Measurements from ENCODE around the gene CCDC110. TPM values are rescaled to one million over a fixed set of nuclear protein-coding genes. Genes with fewer than 3 reads are reported as not detected.
A peak's percentile ranks its signal among the peaks of the same experiment; 100 is the strongest.

CCDC110 gene
- total RNA-seq, 4 donors from 2014 or later = 0.29 to 2.6 (median 2.1) TPM; not detected in 1

DNA sequence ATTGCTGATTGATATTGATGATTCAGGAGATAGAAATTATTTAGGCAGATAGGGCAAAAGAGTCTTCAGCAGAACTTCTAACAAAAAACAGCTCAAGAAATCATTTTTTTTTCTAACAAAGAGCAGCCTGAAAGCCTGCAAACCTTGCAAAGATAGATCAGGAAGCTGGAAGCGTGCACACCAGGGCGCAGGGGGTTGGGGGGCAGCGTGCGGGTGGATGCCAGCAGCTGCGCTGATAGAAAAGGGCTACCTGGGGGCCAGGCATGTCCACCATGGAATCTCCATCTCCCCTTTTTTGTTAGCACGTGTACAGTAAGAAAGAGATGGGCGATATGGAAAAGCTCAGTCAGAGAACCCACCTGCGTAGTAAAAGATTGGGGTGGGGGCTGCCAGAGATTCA, 1.7 kb upstream of the CCDC110 start:
- H3K4me1 ChIP-seq = no peaks in the 10 kb centered on the region
- TF ChIP-seq, protein P1, sequence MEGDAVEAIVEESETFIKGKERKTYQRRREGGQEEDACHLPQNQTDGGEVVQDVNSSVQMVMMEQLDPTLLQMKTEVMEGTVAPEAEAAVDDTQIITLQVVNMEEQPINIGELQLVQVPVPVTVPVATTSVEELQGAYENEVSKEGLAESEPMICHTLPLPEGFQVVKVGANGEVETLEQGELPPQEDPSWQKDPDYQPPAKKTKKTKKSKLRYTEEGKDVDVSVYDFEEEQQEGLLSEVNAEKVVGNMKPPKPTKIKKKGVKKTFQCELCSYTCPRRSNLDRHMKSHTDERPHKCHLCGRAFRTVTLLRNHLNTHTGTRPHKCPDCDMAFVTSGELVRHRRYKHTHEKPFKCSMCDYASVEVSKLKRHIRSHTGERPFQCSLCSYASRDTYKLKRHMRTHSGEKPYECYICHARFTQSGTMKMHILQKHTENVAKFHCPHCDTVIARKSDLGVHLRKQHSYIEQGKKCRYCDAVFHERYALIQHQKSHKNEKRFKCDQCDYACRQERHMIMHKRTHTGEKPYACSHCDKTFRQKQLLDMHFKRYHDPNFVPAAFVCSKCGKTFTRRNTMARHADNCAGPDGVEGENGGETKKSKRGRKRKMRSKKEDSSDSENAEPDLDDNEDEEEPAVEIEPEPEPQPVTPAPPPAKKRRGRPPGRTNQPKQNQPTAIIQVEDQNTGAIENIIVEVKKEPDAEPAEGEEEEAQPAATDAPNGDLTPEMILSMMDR (IDR thresholded peaks at IDR 0.05) = no peak
- H3K4me3 ChIP-seq = no peak overlapping the region
- no peaks in the 10 kb centered on the region for H3K9me3 ChIP-seq
- intact Hi-C loops (cut with DNase I; ENCODE audit: low total_unique reads) = loop anchor here (5.0 kb wide), 1 partner anchor 129 kb away; no protein-coding TSS in a partner anchor
- no peak for DNase-seq
- H3K27ac ChIP-seq = no peak overlapping the region
- H3K27me3 ChIP-seq = no peaks in the 10 kb centered on the region
- no peaks in the 10 kb centered on the region for H3K36me3 ChIP-seq

DNA sequence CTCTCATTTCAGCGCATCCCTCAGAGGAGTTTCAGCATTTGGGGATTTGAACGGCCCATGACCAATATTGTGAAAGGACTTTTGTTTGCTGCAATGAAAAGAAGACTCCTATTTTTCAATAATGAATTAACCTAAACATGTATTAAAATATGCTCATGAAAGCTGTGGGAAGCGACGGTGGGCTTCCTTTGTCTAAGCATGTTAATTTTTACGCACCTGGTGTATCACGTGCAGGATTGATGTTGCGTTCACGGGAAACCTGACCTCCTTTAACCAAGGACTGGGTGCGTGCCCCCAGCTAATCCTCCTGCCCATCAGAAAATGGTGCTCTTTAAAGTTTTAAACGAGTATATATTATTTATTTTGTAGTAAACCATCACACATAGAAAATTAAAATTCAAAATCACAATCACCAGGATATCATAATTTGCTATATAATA, 590 bp upstream of the CCDC110 start:
- no peaks in the 10 kb centered on the region for H3K9me3 ChIP-seq

DNA sequence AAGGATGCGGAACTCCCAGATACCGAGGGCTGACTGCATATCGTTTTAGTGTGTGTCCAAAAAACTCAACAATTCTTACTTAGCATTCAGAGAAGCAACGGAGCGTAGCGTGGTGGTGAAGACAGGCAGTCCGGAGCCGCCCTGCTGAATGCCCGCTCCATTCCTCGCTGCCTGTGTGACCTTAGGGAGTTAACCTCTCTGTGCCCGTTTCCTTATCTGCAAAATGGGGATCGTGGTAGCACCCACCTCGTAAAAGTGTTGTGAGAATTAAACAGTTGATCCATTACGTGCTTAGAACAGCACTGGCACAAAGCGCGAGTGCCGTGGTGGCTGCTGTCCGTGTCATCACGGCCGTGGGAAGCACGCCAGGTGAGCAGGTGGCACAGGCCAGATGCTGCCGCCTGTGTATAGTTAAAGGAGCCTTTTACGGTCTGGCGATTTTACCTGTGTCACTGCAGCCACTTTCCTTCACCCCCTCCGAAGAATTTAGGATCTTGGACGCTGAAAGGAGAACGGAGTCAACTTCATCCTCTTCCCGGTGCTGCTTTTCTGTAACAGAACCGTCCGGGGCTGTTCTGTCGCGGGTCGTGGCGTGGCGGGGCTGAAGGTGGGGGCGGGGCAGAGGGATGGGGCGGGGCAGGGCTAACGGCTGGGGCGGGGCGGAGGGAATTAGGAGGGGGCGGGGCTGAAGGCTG, 885 bp downstream of the CCDC110 start:
- TF ChIP-seq, protein P1 (IDR thresholded peaks at IDR 0.05) = no peak
- peak in 1 of 2 donors; percentile 11 for TF ChIP-seq POLR2A (IDR thresholded peaks at IDR 0.05)
- DNase-seq = peak; percentile 68 to 69
- intact Hi-C loops (cut with DNase I; ENCODE audit: low total_unique reads) = loop anchor here (5.0 kb wide), 1 partner anchor 132 kb away; no protein-coding TSS in a partner anchor
- Histone ChIP-seq H3K27me3 (no peaks in the 10 kb centered on the region), H3K9me3 (no peaks in the 10 kb centered on the region), H3K4me1 (no peaks in the 10 kb centered on the region), H3K36me3 (no peaks in the 10 kb centered on the region), H3K4me3 (peak overlapping the region; percentile 40 to 75), H3K27ac (peak overlapping the region; percentile 79 to 80)

More for the DNA sequence above, 590 bp upstream of the CCDC110 start:
- Histone ChIP-seq H3K27me3 (no peaks in the 10 kb centered on the region), H3K36me3 (no peaks in the 10 kb centered on the region), H3K4me3 (peak overlapping the region; percentile 80 to 83), H3K27ac (peak overlapping the region in 1 of 2 donors; percentile 70), H3K4me1 (no peaks in the 10 kb centered on the region)
- intact Hi-C loops (cut with DNase I; ENCODE audit: low total_unique reads) = loop anchor here (5.0 kb wide), 1 partner anchor 130 kb away; no protein-coding TSS in a partner anchor
- no peak for DNase-seq
- TF ChIP-seq, protein P1 (IDR thresholded peaks at IDR 0.05) = no peak
- TF ChIP-seq POLR2A (IDR thresholded peaks at IDR 0.05) = no peak

DNA sequence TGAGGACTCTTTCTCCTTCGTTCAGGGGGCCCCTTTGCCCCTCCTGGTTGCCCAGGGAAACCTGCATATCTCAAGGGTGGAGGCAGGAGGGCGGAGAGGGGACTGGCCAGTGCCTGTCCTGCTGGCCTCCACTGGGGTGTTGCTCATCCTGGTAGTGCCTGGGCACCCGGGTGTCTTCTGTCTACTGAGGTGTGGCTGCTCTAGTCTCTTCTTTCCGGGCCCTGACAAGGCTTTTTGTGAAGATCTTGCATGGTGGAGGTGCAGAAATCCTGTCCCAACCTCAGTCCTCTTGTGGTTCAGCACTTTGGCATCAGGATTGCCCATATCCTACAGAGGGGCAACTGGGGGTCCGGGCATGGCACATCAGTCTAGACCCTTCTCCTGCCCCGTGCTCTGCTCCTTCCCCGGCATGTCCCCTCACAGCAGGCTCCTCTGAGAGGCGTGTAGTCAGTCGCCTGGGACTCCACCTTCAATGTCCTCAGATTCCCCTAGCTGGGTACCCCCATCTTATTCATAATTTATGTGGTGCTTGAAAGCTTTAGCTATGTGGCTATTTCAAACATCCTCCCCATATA, 1.9 kb downstream of the CCDC110 start:
- Histone ChIP-seq H3K4me1 (no peaks in the 10 kb centered on the region), H3K36me3 (no peaks in the 10 kb centered on the region), H3K27ac (no peak overlapping the region), H3K27me3 (no peaks in the 10 kb centered on the region), H3K4me3 (no peak overlapping the region), H3K9me3 (no peaks in the 10 kb centered on the region)
- intact Hi-C loops (cut with DNase I; ENCODE audit: low total_unique reads) = loop anchor here (5.0 kb wide), 1 partner anchor 133 kb away; no protein-coding TSS in a partner anchor
- DNase-seq = no peak
- TF ChIP-seq POLR2A (IDR thresholded peaks at IDR 0.05) = no peak
- TF ChIP-seq, protein P1 (IDR thresholded peaks at IDR 0.05) = no peak

DNA sequence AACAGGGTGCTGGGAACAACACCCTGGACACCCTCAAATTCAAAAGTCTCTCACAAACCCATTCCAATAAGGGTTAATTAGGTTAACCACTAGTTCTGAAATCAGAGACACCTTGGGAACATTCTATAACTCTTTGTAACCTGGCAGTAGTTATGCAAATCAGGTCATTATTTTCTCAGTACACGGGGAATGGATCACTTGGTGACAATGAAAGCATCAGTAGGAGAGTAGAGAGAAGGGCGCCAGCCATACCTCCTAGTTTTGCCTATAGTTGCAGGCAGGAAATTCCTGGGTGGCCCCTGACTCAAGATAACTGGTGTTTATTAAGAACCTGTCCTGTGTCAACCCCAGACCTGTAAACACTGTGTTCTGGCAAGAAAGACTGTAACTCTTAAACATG, 2.5 kb downstream of the CCDC110 start:
- no peak overlapping the region for H3K4me3 ChIP-seq
- TF ChIP-seq POLR2A (IDR thresholded peaks at IDR 0.05) = no peak
- TF ChIP-seq, protein P1 (IDR thresholded peaks at IDR 0.05) = no peak
- no peaks in the 10 kb centered on the region for H3K4me1 ChIP-seq
- no peak for DNase-seq
- H3K27ac ChIP-seq = no peak overlapping the region
- no peaks in the 10 kb centered on the region for H3K27me3 ChIP-seq
- H3K9me3 ChIP-seq = no peaks in the 10 kb centered on the region
- intact Hi-C loops (cut with DNase I; ENCODE audit: low total_unique reads) = no loop called here
- no peaks in the 10 kb centered on the region for H3K36me3 ChIP-seq
